Measurements from ENCODE around the gene PARP15.

The PARP15 gene

DNA sequence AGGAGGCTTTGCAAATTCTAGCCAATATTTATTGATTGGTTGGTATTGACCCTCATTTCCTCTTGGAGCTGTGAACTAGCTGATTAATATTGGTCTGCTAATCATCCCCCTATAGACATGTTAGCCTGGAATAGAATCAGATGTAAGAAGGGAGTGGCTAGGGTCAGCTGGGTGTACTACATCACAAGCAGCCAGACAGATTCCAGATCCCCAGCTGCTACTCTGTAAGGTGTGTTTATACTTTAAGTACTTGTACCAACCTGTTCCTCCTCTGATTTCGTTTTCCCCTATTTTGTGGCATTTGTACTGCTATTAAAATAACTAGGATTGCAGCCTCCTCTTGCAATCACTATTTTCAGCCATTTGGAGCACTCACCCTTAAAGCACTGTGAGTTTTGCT is 49.9 kb downstream of the PARP15 start:
- no peak overlapping the region for H3K27ac ChIP-seq
- DNase-seq (ENCODE audit: low spot score): no peak
- TF ChIP-seq CTCF (conservative IDR thresholded peaks at IDR 0.05; ENCODE audit: low read depth): no peak
- CTCF ChIA-PET: interaction anchor here (0.5 kb wide), 1 partner anchor 23 kb away, joined by 3 read pairs; no protein-coding TSS in a partner anchor
- POLR2A ChIA-PET (ENCODE audit: low non-redundant PET): no interaction called here

GRCh38 chr3:122628567-122628966 is 51.1 kb downstream of the PARP15 start:
- POLR2A ChIA-PET (ENCODE audit: low non-redundant PET): no interaction called here
- CTCF ChIA-PET: no interaction called here
- H3K27ac ChIP-seq: no peak overlapping the region
- peak; percentile 28 for DNase-seq (ENCODE audit: low spot score)
- no peak for TF ChIP-seq CTCF (conservative IDR thresholded peaks at IDR 0.05; ENCODE audit: low read depth)

DNA sequence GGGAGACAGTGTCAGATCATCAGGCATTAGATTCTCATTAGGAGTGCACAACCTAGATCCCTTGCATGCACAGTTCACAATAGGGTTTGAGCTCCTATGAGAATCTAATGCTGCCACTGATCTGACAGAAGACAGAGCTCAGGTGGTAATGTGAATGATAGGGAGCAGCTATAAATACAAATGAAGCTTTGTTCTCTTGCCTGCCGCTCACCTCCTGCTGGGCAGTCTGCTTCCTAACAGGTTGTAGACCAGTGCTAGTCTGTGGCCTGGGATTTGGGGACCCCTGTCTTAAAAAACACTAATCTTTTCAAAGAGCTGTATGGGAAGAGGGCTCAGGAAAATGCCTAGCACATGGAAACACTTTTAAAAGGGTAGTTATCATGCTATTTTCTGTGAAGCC is 52.3 kb downstream of the PARP15 start:
- TF ChIP-seq CTCF (conservative IDR thresholded peaks at IDR 0.05; ENCODE audit: low read depth): no peak
- DNase-seq (ENCODE audit: low spot score): no peak
- POLR2A ChIA-PET (ENCODE audit: low non-redundant PET): no interaction called here
- CTCF ChIA-PET: no interaction called here
- no peak overlapping the region for H3K27ac ChIP-seq

GRCh38 chr3:122635789-122636188 is 58.3 kb downstream of the PARP15 start:
- DNase-seq (ENCODE audit: low spot score): peak; percentile 27
- H3K27ac ChIP-seq: no peak overlapping the region
- ChIA-PET CTCF (no interaction called here), POLR2A (ENCODE audit: low non-redundant PET) (no interaction called here)
- TF ChIP-seq CTCF (conservative IDR thresholded peaks at IDR 0.05; ENCODE audit: low read depth): no peak

GRCh38 chr3:122636697-122637096 is 59.2 kb downstream of the PARP15 start:
- ChIA-PET CTCF (no interaction called here), POLR2A (ENCODE audit: low non-redundant PET) (no interaction called here)
- H3K27ac ChIP-seq: no peak overlapping the region
- peak; percentile 13 for DNase-seq (ENCODE audit: low spot score)
- no peak for TF ChIP-seq CTCF (conservative IDR thresholded peaks at IDR 0.05; ENCODE audit: low read depth)

DNA sequence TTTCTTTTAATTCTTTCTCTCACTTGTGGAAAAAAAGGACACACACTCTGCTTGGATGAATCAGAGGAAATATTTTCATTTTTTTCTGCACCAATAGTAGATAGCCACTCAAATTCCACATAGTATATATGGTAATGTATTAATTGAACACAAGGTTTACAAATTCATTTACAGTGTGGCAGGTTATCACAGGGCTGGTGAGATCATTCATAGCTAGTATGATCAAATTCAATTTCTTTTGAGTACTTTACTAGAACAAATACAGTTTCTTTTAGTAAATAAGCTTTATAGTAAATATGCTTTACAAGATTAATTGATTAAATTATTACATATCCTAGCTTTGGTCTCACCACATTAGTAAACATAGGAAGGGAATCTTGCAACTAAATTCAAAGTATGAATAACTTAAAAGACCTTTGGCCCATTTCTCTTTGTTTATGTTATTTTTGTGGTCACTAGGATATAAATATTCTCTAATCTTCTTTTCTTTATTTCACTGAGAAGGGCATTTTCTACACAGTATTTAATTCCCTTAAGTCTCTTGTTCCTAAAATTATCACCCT is 63.1 kb downstream of the PARP15 start:
- TF ChIP-seq CTCF (conservative IDR thresholded peaks at IDR 0.05; ENCODE audit: low read depth): no peak
- DNase-seq (ENCODE audit: low spot score): no peak
- CTCF ChIA-PET: interaction anchor here (0.8 kb wide), 1 partner anchor 688 kb away, joined by 4 read pairs; no protein-coding TSS in a partner anchor
- no peak overlapping the region for H3K27ac ChIP-seq
- POLR2A ChIA-PET (ENCODE audit: low non-redundant PET): no interaction called here

- TF ChIP-seq CTCF (conservative IDR thresholded peaks at IDR 0.05; ENCODE audit: low read depth): no peak
- no peak for DNase-seq (ENCODE audit: low spot score)
- CTCF ChIA-PET: no interaction called here
- POLR2A ChIA-PET (ENCODE audit: low non-redundant PET): no interaction called here
- H3K27ac ChIP-seq: no peak overlapping the region
Observed at GRCh38 chr3:122642935-122643334, 65.5 kb downstream of the PARP15 start.
